Measurements from ENCODE around the gene ABI3BP.

ABI3BP gene

DNA sequence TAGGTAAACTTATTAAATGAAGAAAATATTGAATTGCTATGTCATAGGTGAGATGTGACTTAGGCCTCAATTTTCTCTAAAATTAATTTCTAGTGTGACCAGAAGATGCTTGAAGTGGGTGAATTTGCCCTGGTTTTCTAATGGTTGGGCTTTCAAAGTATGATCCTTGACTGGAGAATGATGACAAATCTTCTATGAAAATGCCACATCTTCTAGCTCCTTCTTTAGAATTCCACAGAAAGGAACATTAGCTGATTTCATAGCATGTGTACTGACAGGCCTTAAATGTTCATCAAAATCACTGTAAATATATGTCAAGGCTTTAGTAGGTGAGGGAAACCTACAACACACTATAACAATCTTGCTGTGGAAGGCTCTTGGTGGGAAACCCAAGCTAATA lies 8.9 kb downstream of the ABI3BP start:
- DNase-seq (ENCODE audit: low read depth in 2 of 2): no peak

DNA sequence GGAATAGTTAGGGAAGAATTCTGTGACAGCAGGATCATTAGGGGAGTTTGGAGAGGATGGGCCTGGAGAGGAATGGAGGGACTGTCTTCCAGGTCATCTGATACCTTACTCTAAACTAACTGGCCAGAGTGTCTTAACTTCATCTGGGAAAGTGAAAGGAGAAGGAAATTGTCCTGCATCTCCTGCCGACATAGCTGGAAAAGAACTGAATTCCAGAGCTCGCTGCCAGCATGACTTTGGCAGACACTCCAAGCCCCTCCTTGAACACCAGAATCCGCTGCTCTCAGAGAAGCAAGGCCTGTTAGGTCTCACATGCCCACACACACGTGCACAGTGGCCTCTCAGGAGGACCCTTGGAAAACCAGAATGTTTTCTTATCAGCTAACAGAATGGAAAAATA lies 10.5 kb downstream of the ABI3BP start:
- no peak for DNase-seq (ENCODE audit: low read depth in 2 of 2)

DNA sequence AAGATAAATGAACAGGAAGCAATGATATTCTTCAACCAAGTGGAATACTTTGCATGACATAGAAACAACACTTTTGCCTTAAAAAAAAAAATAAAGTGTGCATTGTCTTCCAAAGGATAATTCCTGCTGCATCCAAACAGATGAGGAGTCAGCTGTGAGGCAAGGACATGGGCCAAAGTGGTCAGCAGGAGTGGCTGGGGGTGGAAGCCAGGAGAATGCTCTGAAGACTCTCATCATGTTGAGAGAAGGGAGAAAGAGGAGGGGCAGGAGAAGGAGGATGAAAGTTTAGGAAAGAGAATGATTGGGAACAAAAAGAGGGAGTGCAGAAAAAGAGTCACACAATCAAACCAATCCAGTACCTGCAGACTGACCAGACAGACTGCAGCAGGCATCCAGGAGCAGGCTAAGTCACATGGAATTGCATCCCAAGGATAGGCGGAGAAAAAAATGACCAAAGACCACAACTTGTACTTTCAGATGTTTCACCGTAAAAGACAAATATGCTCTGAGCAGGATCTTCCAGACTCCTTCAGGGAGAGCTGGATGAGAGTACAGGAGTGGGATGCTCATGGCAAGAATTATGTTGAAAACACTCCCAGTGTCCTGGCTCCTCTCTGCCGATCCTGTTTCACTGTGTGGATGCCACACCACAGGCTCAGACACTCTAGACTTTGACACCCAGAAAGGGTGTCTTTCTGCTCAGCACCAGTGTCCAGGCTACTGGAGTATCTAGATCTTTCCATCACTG lies 11.9 kb downstream of the ABI3BP start:
- no peak for DNase-seq (ENCODE audit: low read depth in 2 of 2)

DNA sequence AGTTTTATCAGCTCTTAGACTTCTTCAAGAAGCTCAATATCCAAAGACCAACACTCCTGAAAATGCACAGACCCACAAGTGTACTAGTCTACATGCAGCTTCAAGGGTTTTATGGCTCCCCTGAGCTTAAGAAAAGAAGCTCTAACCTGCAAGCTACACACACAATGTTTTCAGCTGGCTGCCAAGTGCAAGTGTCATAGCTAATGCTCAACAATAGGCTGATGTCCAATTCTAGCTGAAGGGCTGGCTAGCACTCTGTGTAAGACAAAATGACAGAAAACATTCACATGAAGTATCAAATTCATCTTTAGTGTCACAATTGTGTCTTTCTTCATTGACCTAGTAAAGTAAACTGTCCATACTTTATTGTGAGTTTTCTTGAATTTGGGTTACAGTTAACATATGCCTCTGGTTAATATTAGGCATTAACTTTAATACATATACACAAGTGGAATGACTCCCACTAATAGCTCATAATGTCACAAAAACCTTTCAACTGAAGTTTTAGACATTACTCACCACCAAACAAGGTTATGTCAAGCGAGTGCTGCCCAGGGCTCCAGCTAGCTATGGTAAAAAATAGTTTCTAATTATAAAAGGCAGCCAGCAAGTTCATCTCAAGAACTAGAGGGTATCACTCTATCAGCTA lies 15.1 kb downstream of the ABI3BP start:
- no peak for DNase-seq (ENCODE audit: low read depth in 2 of 2)

DNA sequence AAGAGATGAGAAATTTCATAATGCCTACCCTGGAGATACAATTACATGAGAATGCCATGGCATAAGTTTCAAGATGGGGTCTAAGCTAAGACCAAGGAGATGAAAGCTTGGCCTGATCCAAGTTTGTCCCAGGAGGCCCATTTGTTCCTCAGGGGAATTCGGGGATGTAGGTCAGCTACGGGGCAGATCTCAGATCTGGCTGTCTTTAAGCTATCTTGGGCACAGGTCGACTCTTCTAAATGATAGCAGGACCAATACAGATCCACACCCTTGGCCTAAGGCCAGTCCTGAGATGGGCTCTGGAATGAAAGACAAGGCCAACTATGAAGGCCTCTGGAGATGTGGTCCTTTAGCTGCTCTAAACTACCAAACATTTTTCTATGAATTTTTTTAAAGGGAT lies 16.6 kb downstream of the ABI3BP start:
- no peak for DNase-seq (ENCODE audit: low read depth in 2 of 2)

DNA sequence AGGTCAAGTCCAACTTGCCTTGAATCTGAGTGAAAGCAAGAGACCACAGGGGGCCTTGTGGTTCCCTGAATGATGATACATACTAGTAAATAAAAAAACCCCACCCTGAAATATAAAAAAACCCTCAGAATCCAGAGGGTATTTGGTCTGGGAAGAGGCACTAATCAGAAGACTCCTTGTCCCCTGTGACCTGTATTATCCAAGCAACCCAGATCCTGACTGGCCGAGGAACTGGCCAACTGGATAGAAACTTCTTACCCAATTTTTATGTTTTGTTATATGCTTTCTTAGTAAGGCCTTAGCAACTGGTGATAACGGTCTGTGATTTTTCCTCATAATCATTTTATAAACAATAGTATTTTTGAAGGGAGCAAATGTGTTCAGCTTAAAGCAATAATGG lies 17.5 kb downstream of the ABI3BP start:
- DNase-seq (ENCODE audit: low read depth in 2 of 2): no peak

DNA sequence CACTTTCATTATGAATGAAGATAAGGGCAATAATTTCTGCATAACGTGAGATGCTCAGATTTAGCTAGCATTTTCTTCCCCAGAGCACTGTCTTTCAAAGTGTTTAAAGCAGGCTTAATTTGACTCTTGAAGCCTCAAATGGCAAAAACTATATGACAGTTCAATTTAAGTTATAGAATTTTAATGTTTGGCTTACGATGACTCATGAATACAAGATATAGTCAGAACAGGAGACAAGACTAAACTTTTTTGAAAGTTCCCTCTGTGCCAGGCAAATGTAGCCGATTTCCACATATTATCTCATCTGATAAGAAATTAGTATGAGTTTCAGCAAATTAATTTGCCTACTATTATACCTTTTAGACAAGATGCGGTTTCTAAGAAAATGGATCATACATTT lies 19.6 kb downstream of the ABI3BP start:
- no peak for DNase-seq (ENCODE audit: low read depth in 2 of 2)

DNA sequence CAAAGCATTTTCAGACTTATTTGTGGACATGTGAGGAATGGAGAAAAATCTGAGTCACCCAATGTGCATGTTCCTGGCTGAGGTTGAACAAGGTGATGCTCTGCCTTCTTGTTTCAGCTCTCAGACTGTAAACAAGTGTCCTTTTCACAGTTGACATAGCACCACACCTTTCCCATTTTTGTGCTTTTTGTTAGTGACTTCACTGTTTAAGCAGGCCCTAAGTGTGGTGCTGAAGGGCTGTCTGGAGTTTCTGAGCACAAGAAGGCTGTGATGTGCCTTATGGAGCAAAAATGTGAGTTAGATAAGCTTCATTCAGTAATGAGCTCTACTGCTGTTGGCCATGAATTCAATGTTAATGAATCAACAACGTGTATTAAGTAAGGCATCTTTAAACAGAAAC lies 20.4 kb downstream of the ABI3BP start:
- no peak for DNase-seq (ENCODE audit: low read depth in 2 of 2)

DNA sequence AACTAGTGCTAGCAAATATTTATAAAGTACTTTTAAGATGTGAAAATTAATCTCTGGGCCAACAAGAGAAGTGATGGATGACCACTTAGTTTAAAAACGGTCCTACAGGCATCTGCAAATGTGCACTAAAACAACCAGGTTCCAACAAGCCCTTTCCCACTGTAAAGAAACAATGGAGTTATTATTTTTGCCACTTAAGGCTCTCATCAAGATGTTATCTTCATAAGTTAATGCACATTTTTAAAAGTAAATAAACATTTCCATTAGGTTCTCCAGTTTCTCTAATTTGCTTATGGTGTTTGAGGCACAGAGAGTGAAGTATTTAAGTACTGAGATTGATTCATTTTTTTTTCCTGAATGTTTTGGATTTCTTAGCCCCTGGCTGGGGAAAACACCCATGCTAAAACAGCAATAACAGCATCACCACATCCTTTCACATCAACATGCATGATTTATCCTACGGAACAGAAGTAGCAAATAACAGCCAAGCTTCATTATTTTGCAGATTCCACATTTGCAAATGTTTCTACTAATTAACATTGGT lies 20.8 kb downstream of the ABI3BP start:
- DNase-seq (ENCODE audit: low read depth in 2 of 2): no peak

DNA sequence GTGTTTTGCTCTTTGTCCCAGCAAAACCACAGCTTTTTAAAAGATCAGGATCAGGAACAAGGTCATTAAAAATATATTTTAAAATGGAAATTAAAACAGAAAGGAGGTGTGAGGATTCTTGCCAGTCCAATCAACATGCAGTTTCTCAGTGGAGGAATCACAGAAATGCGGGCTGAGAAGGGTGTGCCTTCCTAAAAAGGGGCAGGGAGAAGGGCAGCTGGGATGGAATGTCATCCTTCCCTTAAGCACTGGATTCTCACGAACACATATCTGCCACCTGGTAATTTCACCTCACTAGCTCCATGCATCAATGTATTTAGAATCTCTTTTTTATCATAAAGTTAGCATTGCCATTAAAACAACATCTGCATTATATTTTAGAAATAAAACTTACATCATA lies 21.4 kb downstream of the ABI3BP start:
- no peak for DNase-seq (ENCODE audit: low read depth in 2 of 2)

DNA sequence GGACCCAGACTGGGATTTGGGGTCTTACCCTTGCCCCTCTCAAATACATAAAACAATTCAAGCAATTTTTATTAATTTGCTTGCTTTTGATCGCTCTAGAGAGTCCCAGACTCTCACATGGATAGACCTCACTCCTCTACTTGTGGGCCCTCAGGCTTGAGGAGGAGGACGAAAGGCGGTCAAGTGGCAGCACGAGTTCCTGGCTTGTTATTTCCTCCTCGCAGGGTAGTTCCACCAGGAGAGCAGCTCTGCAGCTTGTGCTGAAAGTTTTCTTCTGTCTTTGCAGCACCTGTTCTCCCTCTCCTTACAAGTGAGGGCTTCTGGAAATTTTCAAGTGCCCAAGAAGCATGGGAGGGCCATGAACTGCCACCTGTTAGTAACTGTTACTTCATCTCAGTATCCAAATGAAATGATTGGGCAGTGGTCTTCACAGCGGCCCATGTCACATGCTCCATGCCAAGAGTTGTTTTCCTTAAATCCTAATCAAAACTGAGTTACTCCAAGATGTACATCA lies 22.7 kb downstream of the ABI3BP start:
- DNase-seq (ENCODE audit: low read depth in 2 of 2): no peak

DNA sequence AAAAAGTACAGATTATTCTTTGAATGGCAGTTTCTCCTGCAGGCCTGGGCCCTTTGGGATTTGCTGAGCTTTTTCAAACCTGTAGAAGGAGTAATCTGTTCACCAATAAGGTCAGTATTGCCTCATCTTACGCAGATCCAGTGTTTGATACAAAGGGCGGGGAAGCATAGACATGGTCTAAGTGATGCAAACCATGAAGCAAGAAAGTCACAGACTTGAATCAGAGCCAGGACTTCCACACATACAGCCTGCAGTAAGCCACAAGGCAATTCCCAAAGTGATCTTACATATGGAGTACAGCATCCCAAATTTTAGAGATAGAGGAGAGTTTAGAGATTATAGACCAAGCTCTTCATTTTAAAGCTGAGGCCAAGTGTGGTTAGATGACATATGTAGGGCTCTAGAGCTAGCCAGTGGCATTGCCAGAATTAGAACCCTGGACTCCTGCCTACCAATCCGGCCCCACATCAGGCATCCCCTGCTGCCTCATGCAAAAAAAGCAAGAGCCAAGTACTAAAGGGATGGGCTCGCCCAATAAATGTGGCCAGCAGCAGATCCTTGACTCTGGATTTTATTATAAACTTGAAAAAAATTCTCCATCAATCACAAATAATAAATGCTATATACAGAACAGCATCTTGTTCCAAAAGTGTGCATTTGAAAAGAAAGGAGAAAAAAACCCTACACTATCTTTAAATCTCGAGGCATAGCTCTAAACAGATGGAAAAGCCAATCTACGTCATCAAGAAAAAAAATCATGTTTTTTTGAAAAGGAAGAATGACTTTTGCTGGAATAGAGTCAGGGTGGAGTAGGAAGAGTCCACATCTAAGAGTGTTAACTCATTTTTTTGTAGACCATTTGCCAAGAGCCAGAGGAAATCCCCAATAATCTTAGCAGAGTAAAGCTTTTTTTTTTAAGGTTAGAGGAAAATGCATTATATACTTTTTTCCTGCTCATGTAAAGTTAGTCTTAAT lies 24.0 kb downstream of the ABI3BP start:
- DNase-seq (ENCODE audit: low read depth in 2 of 2): no peak

DNA sequence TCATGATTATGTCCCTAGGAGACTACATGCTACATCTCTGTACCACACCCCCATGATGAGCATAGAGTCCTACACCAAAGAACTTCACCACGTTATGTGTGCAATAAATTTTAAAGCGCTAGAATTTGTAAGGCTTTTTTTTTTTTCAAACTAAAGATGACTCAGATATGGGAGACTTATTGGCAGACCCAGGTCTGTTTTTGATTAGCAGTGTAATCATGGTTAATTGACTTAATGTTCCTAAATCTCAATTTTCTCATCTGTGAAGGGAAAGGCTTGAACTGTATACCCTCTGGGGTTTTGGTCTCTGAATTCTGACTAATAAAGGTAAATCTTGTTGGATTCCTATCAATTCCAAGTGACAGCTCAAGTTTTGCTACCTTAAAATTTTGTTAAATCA lies 26.4 kb downstream of the ABI3BP start:
- no peak for DNase-seq (ENCODE audit: low read depth in 2 of 2)

DNA sequence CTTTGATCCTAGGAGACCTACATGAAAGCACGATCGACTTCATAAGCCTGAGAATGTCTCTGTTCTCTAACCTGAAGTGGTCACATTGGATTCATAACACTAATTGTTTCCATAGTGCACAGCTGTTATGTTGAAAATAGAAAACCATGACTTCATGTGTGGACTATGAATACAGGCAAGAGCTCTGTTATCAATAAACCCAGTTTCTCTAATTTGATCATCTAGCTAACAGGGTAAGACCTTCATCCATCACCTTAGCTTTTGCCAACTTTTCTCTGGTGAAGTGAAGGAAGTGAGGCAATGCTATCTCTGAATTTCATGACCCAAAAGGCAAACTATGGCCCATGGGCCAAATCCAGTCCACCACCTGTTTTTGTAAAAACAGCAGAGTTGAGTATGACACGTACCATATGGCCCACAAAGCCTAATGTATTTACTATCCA lies 27.2 kb downstream of the ABI3BP start:
- DNase-seq (ENCODE audit: low read depth in 2 of 2): no peak

DNA sequence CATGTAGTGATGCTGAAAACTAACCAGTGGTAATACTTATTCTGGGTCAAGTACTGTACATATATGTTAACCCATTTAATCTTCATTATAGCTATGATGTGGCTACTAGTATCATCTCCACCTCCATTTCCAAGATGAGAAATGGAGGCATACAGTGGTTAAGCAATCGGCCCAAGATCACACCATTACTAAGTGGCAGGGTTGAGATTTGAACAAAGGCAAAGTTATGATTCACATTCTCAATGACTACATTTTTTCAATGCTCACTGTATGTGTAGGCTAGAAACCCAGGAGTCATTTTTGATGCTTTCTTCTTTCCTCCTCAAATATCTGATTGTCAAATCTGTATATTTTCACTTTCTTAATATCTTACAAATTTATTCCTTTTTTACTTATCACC lies 30.2 kb downstream of the ABI3BP start:
- DNase-seq (ENCODE audit: low read depth in 2 of 2): no peak

DNA sequence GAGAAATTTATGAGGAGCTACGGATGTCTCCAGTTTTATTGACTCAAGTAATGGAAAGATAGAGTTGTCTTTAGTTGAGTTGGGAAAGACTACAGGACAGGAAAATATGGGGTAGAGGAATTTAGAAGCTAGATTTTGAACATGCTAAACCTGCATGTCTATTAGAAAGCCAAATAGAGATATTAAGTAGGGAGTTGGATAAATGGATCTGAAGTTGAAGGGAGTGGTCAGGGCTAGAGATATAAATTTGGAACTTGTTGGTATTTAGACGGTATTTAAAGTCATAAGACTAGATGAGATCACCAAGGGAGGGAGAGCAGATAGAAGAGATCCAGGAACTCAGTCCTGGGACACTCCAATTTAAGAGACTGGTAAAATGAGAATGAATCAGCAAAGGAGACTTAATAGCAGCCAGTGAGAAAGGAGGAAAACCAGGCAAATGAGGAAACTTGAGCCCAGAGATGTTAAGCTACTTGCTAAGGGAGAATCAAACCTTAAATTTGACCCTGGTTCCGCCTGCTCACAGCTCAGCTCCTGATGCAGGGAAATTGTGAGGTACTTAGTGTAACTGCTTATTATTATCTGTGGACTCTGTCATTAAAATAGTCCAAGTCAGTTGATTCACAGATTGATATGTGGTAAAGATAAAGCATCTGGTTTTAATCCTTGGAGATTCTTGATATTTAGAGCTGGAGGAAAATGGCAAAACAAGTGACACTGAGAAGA lies 35.8 kb downstream of the ABI3BP start:
- no peak for DNase-seq (ENCODE audit: low read depth in 2 of 2)

DNA sequence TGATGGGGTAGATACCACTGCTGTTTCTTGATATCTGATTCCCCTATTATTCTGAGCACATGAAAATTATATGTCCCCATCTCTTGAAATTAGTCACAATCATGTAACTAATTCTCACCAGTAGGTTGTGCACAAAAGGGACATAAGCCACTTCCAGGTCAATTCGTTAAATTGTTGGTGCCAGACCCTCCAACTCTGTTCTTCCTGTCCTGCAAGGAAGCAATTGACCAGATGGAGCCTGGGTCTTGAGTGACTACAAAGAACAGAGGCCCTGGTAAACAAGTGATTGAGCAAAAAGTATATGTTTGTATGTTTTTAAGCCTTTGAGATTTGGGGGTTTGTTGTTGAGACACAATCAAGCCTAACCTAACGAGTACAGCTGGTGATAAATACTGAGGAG lies 36.9 kb downstream of the ABI3BP start:
- no peak for DNase-seq (ENCODE audit: low read depth in 2 of 2)

DNA sequence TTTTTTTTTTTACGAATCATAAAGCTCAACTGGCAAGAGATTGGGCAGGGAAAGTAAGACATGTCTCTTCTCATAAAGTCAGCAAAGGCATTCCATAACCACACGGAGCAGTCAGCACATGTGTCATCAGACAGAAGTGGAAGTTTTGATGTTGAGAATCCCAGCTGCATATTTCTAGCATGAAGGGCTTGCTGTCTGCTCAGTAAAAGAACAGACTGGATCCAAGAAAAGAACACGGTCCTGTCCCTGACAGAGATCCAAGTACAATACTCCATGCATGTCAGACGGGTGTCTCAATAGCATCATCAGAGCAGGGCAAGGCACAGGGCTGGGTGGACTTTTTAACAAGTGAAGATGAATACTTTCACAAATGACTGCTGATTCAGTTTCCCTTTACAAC lies 38.2 kb downstream of the ABI3BP start:
- no peak for DNase-seq (ENCODE audit: low read depth in 2 of 2)

DNA sequence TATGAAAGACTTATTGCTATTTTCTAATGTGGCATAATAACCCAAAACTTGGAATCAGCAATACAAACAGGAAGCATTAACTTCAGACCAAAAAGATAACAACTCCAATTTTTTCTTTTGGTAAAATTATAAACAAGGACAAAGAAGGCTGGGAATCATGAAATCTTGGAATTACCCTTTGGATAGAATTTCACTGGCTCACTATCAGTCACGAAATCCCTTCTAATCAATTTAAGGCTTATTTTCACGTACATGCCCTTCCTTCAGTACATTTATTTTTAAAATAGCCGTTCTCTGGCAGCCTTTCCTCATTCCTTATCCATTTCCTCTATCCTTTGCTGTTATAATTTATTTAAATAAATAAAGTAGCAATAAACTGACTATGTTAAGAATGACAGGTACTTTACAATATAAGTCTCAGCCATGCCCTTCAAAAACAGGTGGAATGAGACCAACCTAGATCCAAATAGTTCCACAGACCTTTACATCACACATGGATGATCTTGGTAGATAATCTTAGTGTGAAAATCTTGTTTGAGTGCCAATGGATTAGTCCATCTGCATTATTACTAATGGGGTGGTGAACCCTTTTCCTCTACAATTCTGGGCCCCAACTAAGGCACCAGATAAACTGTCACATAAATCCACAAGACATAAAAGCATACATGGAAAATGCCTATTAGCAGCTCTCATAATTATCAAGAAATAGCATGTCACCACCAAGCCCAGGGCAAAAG lies 38.9 kb downstream of the ABI3BP start:
- DNase-seq (ENCODE audit: low read depth in 2 of 2): no peak

DNA sequence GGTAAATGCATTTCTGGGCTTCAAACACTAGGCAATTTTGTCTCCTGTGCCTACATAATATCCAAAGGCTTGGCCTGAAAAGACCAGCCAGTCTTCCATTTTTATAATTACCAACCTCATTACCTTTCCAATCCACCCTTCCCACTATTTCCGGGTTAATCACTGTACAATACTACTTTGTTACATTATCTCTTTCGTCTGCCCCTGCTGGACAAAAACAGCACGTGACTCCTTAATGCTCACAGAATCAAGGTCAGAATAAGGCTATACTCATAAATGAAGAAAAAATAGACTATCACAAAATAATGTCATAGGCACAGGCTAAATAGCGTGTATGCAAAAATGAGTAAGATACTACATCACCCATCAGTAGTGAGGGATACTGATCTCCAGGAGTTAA lies 40.1 kb downstream of the ABI3BP start:
- no peak for DNase-seq (ENCODE audit: low read depth in 2 of 2)

DNA sequence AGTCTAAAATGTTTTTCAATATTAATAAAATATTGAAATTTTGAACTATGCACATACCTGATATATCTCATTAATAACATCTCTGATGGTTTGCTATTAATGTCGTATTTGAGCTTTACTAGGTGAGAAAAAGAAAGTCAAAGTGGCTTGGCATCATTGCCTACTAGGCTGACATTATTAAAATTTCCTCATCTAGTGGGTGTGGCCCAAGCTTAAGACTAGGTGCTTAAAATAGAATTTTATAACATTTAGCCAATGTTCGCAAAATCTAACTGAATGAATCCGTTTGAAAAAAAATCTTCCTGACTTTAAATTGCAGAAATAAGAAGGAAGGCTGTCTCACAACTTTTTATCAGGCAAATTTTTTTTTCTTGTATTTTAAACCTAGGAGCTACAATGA lies 46.1 kb downstream of the ABI3BP start:
- no peak for DNase-seq (ENCODE audit: low read depth in 2 of 2)
